Coronary artery (tissue), 2 donors: Measurements from ENCODE around the gene ACSL3.
"Not testable (repeated sequence)": the region's sequence is repeated elsewhere in the genome, so short reads cannot be mapped to it uniquely, and the experiment has no call there.

Source experiments
- DNase-seq: peaks from one replicate; pipeline ENCODE4 v3.0.0-alpha.2; 2017; ENCODE audit warnings: low spot score
- H3K27ac ChIP-seq, 2 donors: fragments of 200-600 bp; sonication (generic); one replicate each; pipeline ENCODE4 v1.5.1; 2016 to 2019
- H3K4me3 ChIP-seq: fragments of 200-600 bp; sonication (generic); 2 replicates; pipeline ENCODE4 v1.5.1; 2016; ENCODE audit warnings: mild to moderate bottlenecking, moderate library complexity
- TF ChIP-seq, protein P1 (sequence below): fragments of 200-600 bp; sonication (generic); IDR thresholded peaks from one replicate; pipeline ENCODE4 v1.5.1; 2019; ENCODE audit warnings: antibody characterized with exemption

Gene ACSL3

GRCh38 chr2:222989431-222989830 is 128.6 kb downstream of the ACSL3 start:
- no peak for DNase-seq
- Histone ChIP-seq H3K4me3 (no peak overlapping the region), H3K27ac (no peak overlapping the region)
- TF ChIP-seq, protein P1, sequence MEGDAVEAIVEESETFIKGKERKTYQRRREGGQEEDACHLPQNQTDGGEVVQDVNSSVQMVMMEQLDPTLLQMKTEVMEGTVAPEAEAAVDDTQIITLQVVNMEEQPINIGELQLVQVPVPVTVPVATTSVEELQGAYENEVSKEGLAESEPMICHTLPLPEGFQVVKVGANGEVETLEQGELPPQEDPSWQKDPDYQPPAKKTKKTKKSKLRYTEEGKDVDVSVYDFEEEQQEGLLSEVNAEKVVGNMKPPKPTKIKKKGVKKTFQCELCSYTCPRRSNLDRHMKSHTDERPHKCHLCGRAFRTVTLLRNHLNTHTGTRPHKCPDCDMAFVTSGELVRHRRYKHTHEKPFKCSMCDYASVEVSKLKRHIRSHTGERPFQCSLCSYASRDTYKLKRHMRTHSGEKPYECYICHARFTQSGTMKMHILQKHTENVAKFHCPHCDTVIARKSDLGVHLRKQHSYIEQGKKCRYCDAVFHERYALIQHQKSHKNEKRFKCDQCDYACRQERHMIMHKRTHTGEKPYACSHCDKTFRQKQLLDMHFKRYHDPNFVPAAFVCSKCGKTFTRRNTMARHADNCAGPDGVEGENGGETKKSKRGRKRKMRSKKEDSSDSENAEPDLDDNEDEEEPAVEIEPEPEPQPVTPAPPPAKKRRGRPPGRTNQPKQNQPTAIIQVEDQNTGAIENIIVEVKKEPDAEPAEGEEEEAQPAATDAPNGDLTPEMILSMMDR: no peak

DNA sequence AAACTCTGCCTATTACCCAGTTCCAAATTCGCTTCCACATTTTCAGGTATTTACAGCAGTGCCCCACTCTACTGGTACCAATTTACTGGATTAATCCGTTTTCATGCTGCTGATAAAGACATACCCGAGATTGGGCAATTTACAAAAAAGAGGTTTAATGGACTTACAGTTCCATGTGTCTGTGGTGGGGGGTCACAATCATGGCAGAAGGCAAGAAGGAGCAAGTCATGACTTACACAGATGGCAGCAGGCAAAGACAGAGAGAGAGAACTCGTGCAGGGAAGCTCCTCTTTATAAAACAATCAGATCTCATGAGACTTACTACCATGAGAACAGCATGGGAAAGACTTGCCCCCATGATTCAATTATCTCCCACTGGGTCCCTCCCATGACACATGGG is 129.4 kb downstream of the ACSL3 start:
- H3K4me3 ChIP-seq, H3K27ac ChIP-seq, DNase-seq: not testable (repeated sequence)

DNA sequence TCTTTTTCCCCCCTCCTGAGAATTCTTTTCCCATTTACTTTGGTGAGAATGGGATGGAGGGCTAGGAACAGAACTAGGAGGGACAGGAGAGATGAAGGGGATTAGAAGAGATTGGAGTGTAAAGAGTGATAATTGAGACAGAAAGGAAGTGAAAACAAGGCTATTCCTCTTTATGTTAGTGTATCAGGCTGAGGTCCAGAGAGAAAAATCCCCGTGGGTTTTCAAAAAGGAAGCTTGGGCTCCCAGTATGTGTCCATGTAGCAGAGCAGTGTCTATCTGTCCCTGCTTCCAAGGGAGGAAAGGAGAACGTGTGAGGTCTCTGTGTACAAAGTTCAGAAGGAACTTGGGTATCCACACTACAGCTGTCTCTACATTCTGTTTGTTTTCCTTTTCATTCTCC is 131.3 kb downstream of the ACSL3 start:
- DNase-seq: no peak
- H3K27ac ChIP-seq: peak overlapping the region in 1 of 2 donors; percentile 95
- no peak overlapping the region for H3K4me3 ChIP-seq

More for the DNA sequence above, 131.3 kb downstream of the ACSL3 start:
- TF ChIP-seq, protein P1: no peak
